HG03196 (cell line): ENCODE results near the gene TAB2.
A peak's percentile ranks its signal among the peaks of the same experiment; 100 is the strongest.
"Not testable (repeated sequence)": the region's sequence is repeated elsewhere in the genome, so short reads cannot be mapped to it uniquely, and the experiment has no call there.

Experiments used
- ATAC-seq: cut with Tn5 transposase; IDR thresholded peaks from one replicate; pipeline ENCODE4 v1.9.1; 2021; ENCODE audit not compliant: unreplicated experiment

The TAB2 gene

GRCh38 chr6:149311293-149311692 is 6.2 kb upstream of the TAB2 start:
- no peak for ATAC-seq

GRCh38 chr6:149311766-149312165 is 5.7 kb upstream of the TAB2 start:
- ATAC-seq, result no peak

GRCh38 chr6:149313070-149313469 is 4.4 kb upstream of the TAB2 start:
- ATAC-seq, result no peak

GRCh38 chr6:149313861-149314260 is 3.7 kb upstream of the TAB2 start:
- ATAC-seq, result no peak

GRCh38 chr6:149314325-149314905 is 3.1 kb upstream of the TAB2 start:
- no peak for ATAC-seq

GRCh38 chr6:149316108-149316727 is 1.3 kb upstream of the TAB2 start:
- ATAC-seq, result no peak

- ATAC-seq, result peak; percentile 77
These were observed 520 bp upstream of the TAB2 start for GRCh38 chr6:149316740-149317643.

GRCh38 chr6:149318581-149319286 is 1.2 kb downstream of the TAB2 start:
- ATAC-seq, result no peak

- no peak for ATAC-seq
These were observed 1.9 kb downstream of the TAB2 start for GRCh38 chr6:149319422-149319821.

GRCh38 chr6:149320016-149320415 is 2.5 kb downstream of the TAB2 start:
- not testable (repeated sequence) for ATAC-seq

- ATAC-seq, result no peak
These were observed 3.3 kb downstream of the TAB2 start for GRCh38 chr6:149320796-149321195.

- ATAC-seq, result no peak
These were observed 5.8 kb downstream of the TAB2 start for GRCh38 chr6:149323353-149323752.

- ATAC-seq, result no peak
These were observed 6.4 kb downstream of the TAB2 start for GRCh38 chr6:149323925-149324324.

- no peak for ATAC-seq
These were observed 6.9 kb downstream of the TAB2 start for GRCh38 chr6:149324428-149324827.

GRCh38 chr6:149325648-149326236 is 8.2 kb downstream of the TAB2 start:
- ATAC-seq, result no peak

GRCh38 chr6:149327638-149328037 is 10.1 kb downstream of the TAB2 start:
- no peak for ATAC-seq

- no peak for ATAC-seq
These were observed 10.6 kb downstream of the TAB2 start for GRCh38 chr6:149328083-149328482.

GRCh38 chr6:149329529-149329928 is 12.0 kb downstream of the TAB2 start:
- ATAC-seq, result no peak

- no peak for ATAC-seq
These were observed 12.6 kb downstream of the TAB2 start for GRCh38 chr6:149330133-149330532.

GRCh38 chr6:149331043-149331807 is 13.7 kb downstream of the TAB2 start:
- ATAC-seq, result no peak
